ENCODE data around the gene PTPRM. TPM values are rescaled to one million over a fixed set of nuclear protein-coding genes. Genes with fewer than 3 reads are reported as not detected.

Gene PTPRM
- polyA plus RNA-seq, 1 of the 3 experiments (the other 2 are of a cell fraction), result 16.0 TPM

GRCh38 chr18:7597500-7597899 lies 30.4 kb downstream of the PTPRM start:
- ChIA-PET CTCF (no interaction called here), POLR2A (no interaction called here)
- no peaks in the 10 kb centered on the region for H3K27me3 ChIP-seq (ENCODE audit: insufficient read depth)
- H3K36me3 ChIP-seq (replicated peaks in 1 of 2; ENCODE audit: control insufficient read depth in 1 of 2, insufficient read depth in 2 of 2, low read length in 1 of 2), result no peaks in the 10 kb centered on the region
- H2AFZ ChIP-seq (ENCODE audit: low read depth), result no peak overlapping the region
- no peaks in the 10 kb centered on the region for H3K9me3 ChIP-seq
- no peaks in the 10 kb centered on the region for H3F3A ChIP-seq (replicated peaks; ENCODE audit: insufficient read depth)
- WGBS (ENCODE audit: low lambda C conversion rate), result 56% methylated on average over 3 of the region's 3 CpGs
- peaks cover 0 to 14% of the 10 kb centered on the region in 2 experiments; a peak in 2 of 4 replicates for H3K4me1 ChIP-seq (ENCODE audit: control insufficient read depth in 1 of 2, insufficient read depth in 2 of 2, low read depth in 1 of 2, low read length in 1 of 2)
- no peak for DNase-seq
- TF ChIP-seq ELF1 (IDR thresholded peaks at IDR 0.05), result no peak
- TF ChIP-seq EZH2phosphoT487 (IDR thresholded peaks at IDR 0.05; ENCODE audit: borderline replicate concordance, low read depth), result no peak
- no peak for TF ChIP-seq REST (IDR thresholded peaks at IDR 0.05; ENCODE audit: low read depth, low read length)
- TF ChIP-seq FOXJ3 (CRISPR knock-in tag; IDR thresholded peaks at IDR 0.05), result no peak
- TF ChIP-seq, protein P1, sequence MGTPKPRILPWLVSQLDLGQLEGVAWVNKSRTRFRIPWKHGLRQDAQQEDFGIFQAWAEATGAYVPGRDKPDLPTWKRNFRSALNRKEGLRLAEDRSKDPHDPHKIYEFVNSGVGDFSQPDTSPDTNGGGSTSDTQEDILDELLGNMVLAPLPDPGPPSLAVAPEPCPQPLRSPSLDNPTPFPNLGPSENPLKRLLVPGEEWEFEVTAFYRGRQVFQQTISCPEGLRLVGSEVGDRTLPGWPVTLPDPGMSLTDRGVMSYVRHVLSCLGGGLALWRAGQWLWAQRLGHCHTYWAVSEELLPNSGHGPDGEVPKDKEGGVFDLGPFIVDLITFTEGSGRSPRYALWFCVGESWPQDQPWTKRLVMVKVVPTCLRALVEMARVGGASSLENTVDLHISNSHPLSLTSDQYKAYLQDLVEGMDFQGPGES (IDR thresholded peaks at IDR 0.05; ENCODE audit: low read depth, low read length), result no peak
- TF ChIP-seq, protein P2, sequence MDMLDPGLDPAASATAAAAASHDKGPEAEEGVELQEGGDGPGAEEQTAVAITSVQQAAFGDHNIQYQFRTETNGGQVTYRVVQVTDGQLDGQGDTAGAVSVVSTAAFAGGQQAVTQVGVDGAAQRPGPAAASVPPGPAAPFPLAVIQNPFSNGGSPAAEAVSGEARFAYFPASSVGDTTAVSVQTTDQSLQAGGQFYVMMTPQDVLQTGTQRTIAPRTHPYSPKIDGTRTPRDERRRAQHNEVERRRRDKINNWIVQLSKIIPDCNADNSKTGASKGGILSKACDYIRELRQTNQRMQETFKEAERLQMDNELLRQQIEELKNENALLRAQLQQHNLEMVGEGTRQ (IDR thresholded peaks at IDR 0.05; ENCODE audit: borderline replicate concordance, low read depth, low read length), result no peak
- TF ChIP-seq, protein P3, sequence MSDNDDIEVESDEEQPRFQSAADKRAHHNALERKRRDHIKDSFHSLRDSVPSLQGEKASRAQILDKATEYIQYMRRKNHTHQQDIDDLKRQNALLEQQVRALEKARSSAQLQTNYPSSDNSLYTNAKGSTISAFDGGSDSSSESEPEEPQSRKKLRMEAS (IDR thresholded peaks at IDR 0.05; ENCODE audit: low read depth), result no peak
- TF ChIP-seq ZBTB33 (IDR thresholded peaks at IDR 0.05; ENCODE audit: borderline replicate concordance, low read depth), result no peak
- no peak overlapping the region for H3K4me3 ChIP-seq (ENCODE audit: low read depth in 2 of 2, low read length in 1 of 2)
- H4K20me1 ChIP-seq (ENCODE audit: insufficient read depth), result no peaks in the 10 kb centered on the region
- no peak overlapping the region for H3K4me2 ChIP-seq
- no peak overlapping the region for H3K9ac ChIP-seq
- H3K9me2 ChIP-seq, result no peaks in the 10 kb centered on the region
- H3K79me2 ChIP-seq (ENCODE audit: insufficient read depth), result no peaks in the 10 kb centered on the region
- no peak overlapping the region for H3K27ac ChIP-seq (ENCODE audit: low read depth in 2 of 2, low read length in 1 of 2)
